WTC11 (cell line): ENCODE data around the gene TMEM269.

Experiments
- CTCF ChIP-seq: fragments of 200-600 bp; IDR thresholded peaks from 2 replicates; pipeline ENCODE4 v1.8.0; 2022; ENCODE audit warnings: antibody characterized with exemption
- ESRRA ChIP-seq: sonication (generic); formaldehyde crosslinking; IDR thresholded peaks from 2 replicates; pipeline ENCODE4 v1.8.1; 2022; ENCODE audit warnings: mild to moderate bottlenecking, missing genetic modification reagents, borderline replicate concordance

DNA sequence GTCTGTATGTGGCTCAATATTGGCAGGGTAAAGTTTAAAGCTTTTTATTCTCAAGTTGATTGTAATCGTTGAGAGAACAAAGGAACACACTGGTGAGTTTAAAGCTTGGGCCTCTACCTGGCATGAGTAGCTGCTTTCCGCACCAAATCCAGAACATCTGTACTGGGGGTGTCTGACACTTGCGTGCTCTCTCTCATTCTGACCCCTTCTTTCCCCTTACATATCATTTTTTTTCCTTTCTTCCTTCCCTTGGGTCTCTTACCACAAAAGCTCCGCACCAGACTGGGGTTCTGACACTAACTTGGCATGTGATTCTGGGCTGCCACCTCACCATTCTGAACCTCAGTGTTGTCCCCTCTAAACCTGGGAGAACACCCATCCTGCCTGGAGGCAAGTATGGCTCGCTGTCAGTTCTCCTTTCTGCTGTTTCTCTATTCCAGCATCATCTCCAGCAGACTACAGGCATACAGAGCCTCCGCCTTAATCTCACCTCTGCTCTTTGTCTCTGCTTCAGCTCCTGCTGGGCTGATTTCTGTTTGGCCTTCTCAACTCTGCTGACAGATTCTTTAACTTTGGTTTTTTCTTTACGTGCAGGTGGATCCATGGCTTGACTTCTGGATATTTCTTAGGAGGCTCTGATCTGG, 31.3 kb downstream of the TMEM269 start:
- TF ChIP-seq CTCF, result no peak
- TF ChIP-seq ESRRA, result no peak
